NCI-H1092 (cell line): ENCODE measurements around the gene UBE2L6.

ENCODE experiments used
- DNase-seq: peaks from one replicate; lab custom pipeline; 2025; lab: John Stamatoyannopoulos, UW

The UBE2L6 gene

GRCh38 chr11:57567515-57568329 lies at the start of gene UBE2L6:
TSS of gene UBE2L6 (minus strand) at chr11:57567672. CDS start at chr11:57567611, 61 bp downstream.
- peak; percentile 76 for DNase-seq

- no peak for DNase-seq
Observed at GRCh38 chr11:57616595-57616994, 49.1 kb upstream of the UBE2L6 start.

- DNase-seq, result no peak
Observed at GRCh38 chr11:57615308-57615707, 47.8 kb upstream of the UBE2L6 start.

GRCh38 chr11:57614234-57614772 lies 46.8 kb upstream of the UBE2L6 start:
- no peak for DNase-seq

- DNase-seq, result no peak
Observed at GRCh38 chr11:57610170-57610569, 42.7 kb upstream of the UBE2L6 start.

- no peak for DNase-seq
Observed at GRCh38 chr11:57605028-57605420, 37.6 kb upstream of the UBE2L6 start.

DNA sequence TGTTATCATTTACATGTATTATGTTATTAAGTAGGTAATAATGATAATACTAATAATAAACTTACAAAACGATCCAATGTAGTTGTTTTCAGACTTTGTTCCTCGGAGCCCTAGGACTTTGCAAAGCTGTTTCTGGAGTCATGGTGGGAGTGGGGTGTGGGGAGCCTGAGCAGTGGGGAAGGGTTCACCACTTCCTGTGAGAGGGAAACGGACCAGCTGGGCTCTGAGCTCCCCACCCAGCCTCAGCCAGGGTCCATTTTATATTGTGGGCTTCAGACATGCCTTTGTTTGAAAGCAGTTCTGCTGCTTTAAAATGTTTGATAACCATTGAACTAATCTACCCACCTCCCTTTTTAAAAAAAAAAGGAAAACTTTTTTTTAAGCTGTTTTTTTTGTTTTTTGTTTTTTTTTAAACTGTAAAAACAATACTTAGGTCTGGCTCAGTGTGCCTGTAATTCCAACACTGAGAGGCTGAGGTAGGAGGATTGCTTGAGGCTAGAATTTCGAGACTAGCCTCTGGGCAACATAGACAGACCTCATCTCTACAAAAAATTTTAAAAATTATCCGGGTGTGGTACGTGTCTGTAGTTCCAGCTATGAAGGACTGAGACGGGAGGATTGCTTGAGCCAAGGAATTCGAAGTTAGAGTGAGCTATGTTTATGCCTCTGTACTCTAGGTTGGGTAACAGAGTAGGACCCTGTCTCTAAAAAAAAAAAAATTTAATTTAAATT lies 37.0 kb upstream of the UBE2L6 start:
- no peak for DNase-seq

GRCh38 chr11:57601297-57601696 lies 33.8 kb upstream of the UBE2L6 start:
- no peak for DNase-seq

DNA sequence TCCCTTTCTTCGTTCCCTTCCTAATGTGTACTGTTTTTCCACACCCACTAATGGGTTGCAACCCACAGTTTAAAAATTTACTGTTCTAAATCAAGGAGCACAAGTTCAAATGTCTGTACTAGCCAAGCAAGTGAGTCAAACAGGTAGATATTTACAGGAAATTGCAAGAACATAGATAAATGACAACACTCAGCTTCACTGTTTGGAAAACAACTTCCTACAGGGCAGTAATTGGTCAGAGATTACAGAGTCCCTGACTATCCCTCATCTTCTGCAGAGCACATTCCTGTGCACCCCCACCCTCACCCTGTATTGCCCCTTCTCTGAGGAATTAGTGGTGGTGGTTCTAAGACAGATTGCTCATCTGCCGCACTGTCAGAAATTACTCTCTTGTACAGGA lies 31.9 kb upstream of the UBE2L6 start:
- DNase-seq, result no peak

GRCh38 chr11:57598831-57599155 lies 31.3 kb upstream of the UBE2L6 start:
- no peak for DNase-seq

GRCh38 chr11:57597916-57598830 lies 30.7 kb upstream of the UBE2L6 start:
- DNase-seq, result no peak

GRCh38 chr11:57597461-57597915 lies 30.0 kb upstream of the UBE2L6 start, which contains the start of gene SERPING1:
TSS of gene SERPING1 (plus strand) at chr11:57597685. CDS start at chr11:57598271, 586 bp downstream.
- no peak for DNase-seq

DNA sequence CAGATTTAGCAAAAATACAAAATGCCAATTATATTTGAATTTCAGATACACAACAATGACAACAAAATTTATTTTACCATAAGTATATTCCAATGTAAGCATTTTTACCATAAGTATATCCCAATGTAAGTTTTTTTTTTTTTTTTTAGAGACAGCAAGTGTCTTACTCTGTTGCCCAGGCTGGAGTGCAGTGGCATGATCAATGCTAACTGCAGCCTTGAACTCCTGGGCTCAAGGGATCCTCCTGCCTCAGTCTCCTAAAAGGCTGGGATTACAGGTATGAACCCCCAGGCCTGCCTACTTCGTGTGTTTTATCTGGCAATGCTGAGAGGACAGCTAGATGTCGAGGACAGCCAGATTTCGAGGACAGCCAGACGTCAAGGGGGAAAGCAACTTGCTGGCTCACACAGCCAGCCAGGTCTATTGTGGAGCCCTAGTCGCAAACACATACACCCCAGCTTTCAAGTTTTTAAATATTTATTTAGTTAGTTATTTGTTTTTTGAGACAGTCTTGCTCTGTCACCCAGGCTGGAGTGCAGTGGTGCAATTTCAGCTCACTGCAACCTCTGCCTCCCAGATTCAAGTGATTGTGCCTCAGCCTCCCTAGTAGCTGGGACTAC lies 28.9 kb upstream of the UBE2L6 start:
- no peak for DNase-seq

DNA sequence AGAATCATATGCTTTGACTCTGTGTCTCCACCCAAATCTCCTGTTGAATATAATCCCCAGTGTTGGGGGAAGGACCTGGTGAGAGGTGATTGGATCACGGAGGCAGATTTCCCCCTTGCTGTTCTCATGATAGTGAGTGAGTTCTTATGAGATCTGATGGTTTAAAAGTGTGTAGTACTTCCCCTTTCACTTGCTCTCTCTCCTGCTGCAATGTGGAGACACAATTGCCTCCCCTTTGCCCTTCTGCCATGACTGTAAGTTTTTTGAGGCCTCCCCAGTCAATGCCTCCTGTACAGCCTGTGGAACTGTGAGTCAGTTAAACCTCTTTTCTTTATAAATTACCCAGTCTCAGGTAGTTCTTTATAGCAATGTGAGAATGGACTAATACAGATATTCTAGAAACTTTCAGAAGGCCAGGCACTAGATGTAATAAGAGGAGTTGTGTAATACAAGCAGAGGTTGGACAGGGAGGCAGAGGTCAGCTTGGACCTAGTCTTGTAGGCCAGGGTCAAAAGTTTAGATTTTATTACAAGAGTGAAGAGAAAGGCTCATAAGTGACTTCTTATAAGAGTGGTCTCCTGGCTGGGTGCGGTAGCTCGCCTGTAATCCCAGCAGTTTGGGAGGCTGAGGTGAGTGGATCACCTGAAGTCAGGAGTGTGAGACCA lies 20.7 kb upstream of the UBE2L6 start:
- DNase-seq, result no peak

GRCh38 chr11:57586711-57587245 lies 19.3 kb upstream of the UBE2L6 start:
- DNase-seq, result no peak

- DNase-seq, result no peak
Observed at GRCh38 chr11:57585301-57585700, 17.8 kb upstream of the UBE2L6 start.

GRCh38 chr11:57584341-57584740 lies 16.9 kb upstream of the UBE2L6 start:
- no peak for DNase-seq

DNA sequence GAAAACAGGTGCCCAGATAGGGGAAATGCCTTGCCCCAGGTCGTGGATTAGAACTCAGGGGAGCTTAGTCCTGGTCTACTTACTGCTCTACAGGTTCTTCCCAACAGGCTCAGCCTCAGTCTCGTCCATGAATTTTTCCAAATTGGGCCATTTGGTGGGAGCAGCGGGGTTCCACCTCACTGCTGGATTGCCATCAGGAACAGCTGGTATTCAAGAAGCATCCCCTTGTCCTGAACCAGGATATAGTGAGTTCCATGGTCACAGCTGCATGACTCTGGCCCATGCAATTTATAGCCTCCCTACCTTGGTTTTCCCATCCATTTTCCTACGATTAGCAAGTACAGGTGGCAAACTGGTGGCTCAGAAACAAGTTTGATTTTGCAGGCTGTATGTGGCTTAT lies 6.6 kb upstream of the UBE2L6 start:
- DNase-seq, result no peak

DNA sequence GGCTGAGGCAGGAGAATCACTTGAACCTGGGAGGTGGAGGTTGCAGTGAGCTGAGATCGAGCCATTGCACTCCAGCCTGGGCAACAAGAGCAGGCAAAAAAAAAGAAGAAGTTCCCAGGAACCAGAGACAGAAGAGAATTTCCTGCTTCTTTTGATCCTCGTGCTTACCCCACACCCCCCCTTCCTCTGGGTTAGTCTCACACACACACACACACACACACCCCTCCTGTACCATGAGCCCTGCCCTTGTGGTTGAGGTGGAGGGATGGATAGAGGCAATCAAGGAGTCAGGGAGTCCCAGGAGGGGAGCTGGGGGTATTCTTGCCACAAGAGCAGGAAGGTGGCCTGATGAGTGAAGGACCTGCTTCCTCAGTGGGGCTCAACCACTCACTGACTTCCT lies 4.1 kb upstream of the UBE2L6 start:
- no peak for DNase-seq

- DNase-seq, result no peak
Observed at GRCh38 chr11:57568330-57568766, 876 bp upstream of the UBE2L6 start.
